ENCODE measurements around the gene RAD18.

RAD18 gene

GRCh38 chr3:8841472-8841871 is 121.8 kb downstream of the RAD18 start:
- no peaks in the 10 kb centered on the region for H3K9me3 ChIP-seq (ENCODE audit: control insufficient read depth in 1 of 2, low read length in 2 of 2)
- H3K4me3 ChIP-seq (ENCODE audit: low read depth in 1 of 2, low read length in 2 of 2) = no peak overlapping the region
- H3K36me3 ChIP-seq (ENCODE audit: control insufficient read depth in 1 of 2, insufficient read depth in 2 of 2, low read length in 2 of 2) = no peaks in the 10 kb centered on the region
- no peak overlapping the region for H3K27ac ChIP-seq (ENCODE audit: low read length)
- H3K4me1 ChIP-seq (ENCODE audit: control insufficient read depth in 1 of 2, insufficient read depth in 2 of 2, low read length in 2 of 2) = no peaks in the 10 kb centered on the region
- H3K27me3 ChIP-seq (ENCODE audit: low read depth, low read length) = no peaks in the 10 kb centered on the region

DNA sequence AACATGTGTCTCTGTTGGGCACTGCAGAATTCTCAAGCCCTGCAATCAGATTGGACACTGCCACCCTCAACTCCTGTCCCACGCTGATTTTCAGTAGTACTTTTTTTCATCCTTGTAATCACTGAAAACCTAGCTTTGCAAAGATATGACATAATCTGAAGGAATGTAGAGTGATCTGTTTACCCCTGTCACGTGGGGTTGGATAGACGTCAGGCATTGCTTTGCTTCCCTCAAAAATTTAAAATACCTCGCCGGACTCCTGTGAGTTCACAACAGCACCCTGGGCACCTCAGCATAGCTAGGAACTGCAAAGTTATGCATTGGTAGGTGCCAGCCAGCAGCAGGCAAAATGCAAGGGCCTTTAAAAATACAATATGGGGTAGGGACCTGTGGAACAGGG is 122.7 kb downstream of the RAD18 start:
- no peak overlapping the region for H3K4me3 ChIP-seq (ENCODE audit: low read depth in 1 of 2, low read length in 2 of 2)
- H3K4me1 ChIP-seq (ENCODE audit: control insufficient read depth in 1 of 2, insufficient read depth in 2 of 2, low read length in 2 of 2) = no peaks in the 10 kb centered on the region
- H3K9me3 ChIP-seq (ENCODE audit: control insufficient read depth in 1 of 2, low read length in 2 of 2) = no peaks in the 10 kb centered on the region
- no peak overlapping the region for H3K27ac ChIP-seq (ENCODE audit: low read length)
- H3K27me3 ChIP-seq (ENCODE audit: low read depth, low read length) = no peaks in the 10 kb centered on the region
- no peaks in the 10 kb centered on the region for H3K36me3 ChIP-seq (ENCODE audit: control insufficient read depth in 1 of 2, insufficient read depth in 2 of 2, low read length in 2 of 2)

DNA sequence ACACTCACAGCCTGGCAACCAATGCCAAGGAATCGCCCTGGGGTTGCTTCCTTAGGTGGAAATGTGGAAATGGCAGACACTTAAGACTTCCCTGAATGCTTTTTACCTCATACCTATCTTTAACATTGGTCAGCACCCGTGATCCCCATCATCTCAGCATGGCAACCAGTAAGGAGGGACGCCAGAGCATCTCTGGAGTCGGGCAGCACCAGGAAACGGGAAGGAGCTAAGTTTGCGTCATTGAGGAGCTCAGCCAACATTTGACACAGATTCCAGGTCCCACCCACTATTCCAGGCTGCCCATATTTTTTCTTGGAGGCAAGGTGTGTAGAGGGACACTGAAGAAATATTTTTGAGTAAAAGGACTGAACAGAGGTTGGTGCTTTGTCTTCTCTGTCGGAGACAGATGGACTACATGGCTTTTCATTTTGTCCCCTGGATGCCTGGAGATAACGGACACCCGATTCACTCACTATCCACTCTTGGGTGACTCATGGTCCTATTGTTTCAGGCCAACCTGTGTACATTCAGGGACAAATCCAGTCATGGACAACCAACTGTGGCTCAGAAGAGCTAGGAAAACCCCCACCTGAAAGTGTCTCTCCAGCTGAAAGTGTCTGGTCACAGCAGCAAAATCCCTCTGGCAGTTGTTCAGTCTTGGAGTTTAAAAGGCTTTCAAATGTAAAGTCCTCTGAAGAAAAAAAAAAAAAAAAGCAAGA is 123.5 kb downstream of the RAD18 start:
- no peak overlapping the region for H3K4me3 ChIP-seq (ENCODE audit: low read depth in 1 of 2, low read length in 2 of 2)
- no peaks in the 10 kb centered on the region for H3K4me1 ChIP-seq (ENCODE audit: control insufficient read depth in 1 of 2, insufficient read depth in 2 of 2, low read length in 2 of 2)
- H3K27me3 ChIP-seq (ENCODE audit: low read depth, low read length) = no peaks in the 10 kb centered on the region

GRCh38 chr3:8838765-8839423 is 124.4 kb downstream of the RAD18 start:
- Histone ChIP-seq H3K27me3 (ENCODE audit: low read depth, low read length) (no peaks in the 10 kb centered on the region), H3K27ac (ENCODE audit: low read length) (no peak overlapping the region), H3K4me3 (ENCODE audit: low read depth in 1 of 2, low read length in 2 of 2) (no peak overlapping the region), H3K9me3 (ENCODE audit: control insufficient read depth in 1 of 2, low read length in 2 of 2) (no peaks in the 10 kb centered on the region), H3K4me1 (ENCODE audit: control insufficient read depth in 1 of 2, insufficient read depth in 2 of 2, low read length in 2 of 2) (no peaks in the 10 kb centered on the region), H3K36me3 (ENCODE audit: control insufficient read depth in 1 of 2, insufficient read depth in 2 of 2, low read length in 2 of 2) (no peaks in the 10 kb centered on the region)

More for the DNA sequence above, 123.5 kb downstream of the RAD18 start:
- no peaks in the 10 kb centered on the region for H3K36me3 ChIP-seq (ENCODE audit: control insufficient read depth in 1 of 2, insufficient read depth in 2 of 2, low read length in 2 of 2)
- no peaks in the 10 kb centered on the region for H3K9me3 ChIP-seq (ENCODE audit: control insufficient read depth in 1 of 2, low read length in 2 of 2)
- H3K27ac ChIP-seq (ENCODE audit: low read length) = no peak overlapping the region

- Histone ChIP-seq H3K36me3 (ENCODE audit: control insufficient read depth in 1 of 2, insufficient read depth in 2 of 2, low read length in 2 of 2) (no peaks in the 10 kb centered on the region), H3K27ac (ENCODE audit: low read length) (no peak overlapping the region), H3K4me3 (ENCODE audit: low read depth in 1 of 2, low read length in 2 of 2) (no peak overlapping the region), H3K27me3 (ENCODE audit: low read depth, low read length) (no peaks in the 10 kb centered on the region), H3K9me3 (ENCODE audit: control insufficient read depth in 1 of 2, low read length in 2 of 2) (no peaks in the 10 kb centered on the region), H3K4me1 (ENCODE audit: control insufficient read depth in 1 of 2, insufficient read depth in 2 of 2, low read length in 2 of 2) (no peaks in the 10 kb centered on the region)
Observed at GRCh38 chr3:8838234-8838633, 125.0 kb downstream of the RAD18 start.

DNA sequence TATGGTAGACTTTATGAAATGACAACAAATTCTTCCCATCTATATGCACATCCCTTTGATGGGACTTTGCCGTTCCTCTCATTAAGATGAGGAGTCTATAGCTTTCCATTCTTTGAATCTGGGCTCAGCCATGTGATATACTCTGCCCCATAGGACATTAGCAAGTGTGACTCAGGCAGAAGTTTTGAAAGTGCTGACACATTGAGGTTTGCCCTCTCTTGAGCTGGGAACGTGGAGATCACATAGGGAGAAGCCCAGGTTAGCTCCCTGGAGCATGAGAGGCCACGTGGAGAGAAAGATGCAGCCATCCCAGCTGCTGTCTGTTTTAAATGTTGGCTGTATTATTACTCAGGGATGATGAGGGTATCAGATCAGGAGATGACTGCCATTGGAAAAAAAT is 126.1 kb downstream of the RAD18 start:
- Histone ChIP-seq H3K4me1 (ENCODE audit: control insufficient read depth in 1 of 2, insufficient read depth in 2 of 2, low read length in 2 of 2) (no peaks in the 10 kb centered on the region), H3K9me3 (ENCODE audit: control insufficient read depth in 1 of 2, low read length in 2 of 2) (no peaks in the 10 kb centered on the region), H3K27ac (ENCODE audit: low read length) (no peak overlapping the region), H3K36me3 (ENCODE audit: control insufficient read depth in 1 of 2, insufficient read depth in 2 of 2, low read length in 2 of 2) (no peaks in the 10 kb centered on the region), H3K27me3 (ENCODE audit: low read depth, low read length) (no peaks in the 10 kb centered on the region), H3K4me3 (ENCODE audit: low read depth in 1 of 2, low read length in 2 of 2) (no peak overlapping the region)

DNA sequence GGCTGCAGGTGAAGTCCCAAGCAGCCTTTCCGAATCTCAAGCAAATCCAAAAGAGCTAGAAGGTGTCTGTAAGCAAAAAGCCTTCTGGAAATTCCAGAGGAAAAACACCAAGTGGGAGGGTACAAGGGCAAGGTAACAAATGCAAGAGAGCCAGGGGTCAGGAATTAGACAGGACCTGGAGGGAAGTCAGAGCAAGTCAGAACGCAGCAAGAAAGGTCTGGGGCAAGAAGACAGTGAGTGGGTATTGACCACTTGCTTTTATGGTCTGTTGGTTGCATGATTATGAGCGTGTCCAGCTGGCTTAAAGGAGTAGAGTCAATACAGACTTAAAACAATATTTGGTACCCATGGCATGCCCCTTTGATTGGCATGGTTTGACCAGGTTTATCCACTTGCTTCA is 127.2 kb downstream of the RAD18 start:
- Histone ChIP-seq H3K36me3 (ENCODE audit: control insufficient read depth in 1 of 2, insufficient read depth in 2 of 2, low read length in 2 of 2) (no peaks in the 10 kb centered on the region), H3K4me1 (ENCODE audit: control insufficient read depth in 1 of 2, insufficient read depth in 2 of 2, low read length in 2 of 2) (no peaks in the 10 kb centered on the region), H3K27ac (ENCODE audit: low read length) (no peak overlapping the region), H3K27me3 (ENCODE audit: low read depth, low read length) (no peaks in the 10 kb centered on the region), H3K4me3 (ENCODE audit: low read depth in 1 of 2, low read length in 2 of 2) (no peak overlapping the region), H3K9me3 (ENCODE audit: control insufficient read depth in 1 of 2, low read length in 2 of 2) (no peaks in the 10 kb centered on the region)

GRCh38 chr3:8835385-8835784 is 127.9 kb downstream of the RAD18 start:
- no peaks in the 10 kb centered on the region for H3K9me3 ChIP-seq (ENCODE audit: control insufficient read depth in 1 of 2, low read length in 2 of 2)
- H3K4me3 ChIP-seq (ENCODE audit: low read depth in 1 of 2, low read length in 2 of 2) = no peak overlapping the region
- no peaks in the 10 kb centered on the region for H3K4me1 ChIP-seq (ENCODE audit: control insufficient read depth in 1 of 2, insufficient read depth in 2 of 2, low read length in 2 of 2)
- H3K27me3 ChIP-seq (ENCODE audit: low read depth, low read length) = no peaks in the 10 kb centered on the region
- H3K36me3 ChIP-seq (ENCODE audit: control insufficient read depth in 1 of 2, insufficient read depth in 2 of 2, low read length in 2 of 2) = no peaks in the 10 kb centered on the region
- no peak overlapping the region for H3K27ac ChIP-seq (ENCODE audit: low read length)

DNA sequence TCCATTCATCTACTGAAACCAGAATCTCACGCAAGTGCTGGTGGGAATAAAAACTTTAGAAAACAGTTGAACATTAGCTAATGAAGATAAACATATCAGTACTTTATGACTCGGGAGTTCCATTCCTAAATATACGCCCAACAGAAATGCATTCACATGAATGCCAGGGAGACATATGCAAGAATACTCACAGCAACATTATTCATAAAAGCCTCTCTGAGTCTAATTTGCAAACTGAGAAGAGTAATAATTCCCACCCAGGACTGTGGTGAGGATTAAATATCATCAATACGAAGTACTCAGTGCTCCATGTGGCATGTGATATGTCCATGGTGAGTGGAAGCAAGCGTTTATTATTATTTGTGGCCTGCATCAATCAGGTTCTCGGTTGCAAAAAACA is 128.3 kb downstream of the RAD18 start:
- no peaks in the 10 kb centered on the region for H3K36me3 ChIP-seq (ENCODE audit: control insufficient read depth in 1 of 2, insufficient read depth in 2 of 2, low read length in 2 of 2)
- H3K9me3 ChIP-seq (ENCODE audit: control insufficient read depth in 1 of 2, low read length in 2 of 2) = no peaks in the 10 kb centered on the region
- H3K27me3 ChIP-seq (ENCODE audit: low read depth, low read length) = no peaks in the 10 kb centered on the region
- H3K27ac ChIP-seq (ENCODE audit: low read length) = no peak overlapping the region
- H3K4me3 ChIP-seq (ENCODE audit: low read depth in 1 of 2, low read length in 2 of 2) = no peak overlapping the region
- no peaks in the 10 kb centered on the region for H3K4me1 ChIP-seq (ENCODE audit: control insufficient read depth in 1 of 2, insufficient read depth in 2 of 2, low read length in 2 of 2)

DNA sequence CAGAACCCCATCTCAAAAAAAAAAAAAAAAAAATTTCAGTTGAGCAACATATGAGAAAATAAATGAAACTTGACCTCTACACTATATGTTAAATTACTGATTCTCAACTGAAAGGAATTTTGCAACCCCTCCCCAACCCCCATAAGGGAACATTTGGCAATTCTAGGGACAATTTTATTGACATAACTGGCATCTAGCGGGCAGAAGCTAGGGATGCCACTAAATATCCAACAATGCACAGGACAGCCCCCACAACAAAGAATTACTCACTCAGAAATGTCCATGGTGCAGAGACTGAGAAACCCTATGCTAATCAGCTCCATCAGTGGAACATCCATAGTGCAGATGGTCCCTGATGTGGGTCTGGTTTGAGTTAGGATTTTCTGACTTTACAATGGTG is 135.6 kb downstream of the RAD18 start:
- H3K27me3 ChIP-seq (ENCODE audit: low read depth, low read length) = no peaks in the 10 kb centered on the region
- no peaks in the 10 kb centered on the region for H3K9me3 ChIP-seq (ENCODE audit: control insufficient read depth in 1 of 2, low read length in 2 of 2)
- H3K4me3 ChIP-seq (ENCODE audit: low read depth in 1 of 2, low read length in 2 of 2) = no peak overlapping the region
- no peaks in the 10 kb centered on the region for H3K36me3 ChIP-seq (ENCODE audit: control insufficient read depth in 1 of 2, insufficient read depth in 2 of 2, low read length in 2 of 2)
- no peak overlapping the region for H3K27ac ChIP-seq (ENCODE audit: low read length)
- H3K4me1 ChIP-seq (ENCODE audit: control insufficient read depth in 1 of 2, insufficient read depth in 2 of 2, low read length in 2 of 2) = no peaks in the 10 kb centered on the region
